Prostate gland (tissue), 2 donors: ENCODE measurements around the gene MGLL. TPM values are rescaled to one million over a fixed set of nuclear protein-coding genes. Genes with fewer than 3 reads are reported as not detected.

Source experiments
- DNase-seq: peaks from one replicate; pipeline ENCODE4 v3.0.0-alpha.2; 2019; ENCODE audit warnings: low spot score
- H3K27ac ChIP-seq, 2 donors: fragments of 200-600 bp; sonication (generic); 2 replicates each; pipeline ENCODE4 v1.5.1; 2017 to 2019
- H3K27me3 ChIP-seq: fragments of 200-600 bp; sonication (generic); replicated peaks from 2 replicates; pipeline ENCODE4 v1.5.1; 2019; ENCODE audit not compliant: insufficient read depth
- H3K36me3 ChIP-seq, 2 donors: fragments of 200-600 bp; sonication (generic); 1 replicate in 1 of 2; 2 replicates in 1 of 2; pipeline versions ENCODE4 v1.5.1 to v1.8.1; 2017 to 2019
- H3K4me1 ChIP-seq: fragments of 200-600 bp; sonication (generic); replicated peaks from 2 replicates; pipeline ENCODE4 v1.5.1; 2019
- H3K4me3 ChIP-seq, 2 donors: fragments of 200-600 bp; sonication (generic); 2 replicates each; pipeline ENCODE4 v1.5.1; 2017 to 2019
- H3K9me3 ChIP-seq: fragments of 200-600 bp; sonication (generic); 2 replicates; pipeline ENCODE4 v1.5.1; 2017
- CTCF ChIP-seq, 4 experiments: fragments of 200-600 bp in 2 of 4; fragments of 450-650 bp in 2 of 4; sonication (generic) in 2 of 4; IDR thresholded peaks; 1 replicate in 3 of 4; 2 replicates in 1 of 4; pipeline ENCODE4 v1.5.1; 2016 to 2019; ENCODE audit warnings: antibody characterized with exemption in 4 of 4, mild to moderate bottlenecking in 2 of 4, moderate library complexity in 2 of 4
- POLR2A ChIP-seq: fragments of 450-650 bp; IDR thresholded peaks from one replicate; pipeline ENCODE4 v1.6.1; 2016; ENCODE audit warnings: antibody characterized with exemption, mild to moderate bottlenecking
- POLR2AphosphoS5 ChIP-seq: sonication (generic); formaldehyde crosslinking; IDR thresholded peaks from one replicate; pipeline ENCODE4 v1.6.1; 2017; ENCODE audit warnings: antibody characterized with exemption
- WGBS: methylation state at CpG from one replicate; pipeline ENCODE4 v1.1.5; 2018; 5-methylcytosine and 5-hydroxymethylcytosine counted together
- intact Hi-C: fragments of 100-400 bp; cut with DNase I; formaldehyde crosslinking; loops from one replicate; pipeline ENCODE4 v1.14.2; 2022
- total RNA-seq, 2 donors: library from RNA; depleted of rRNA; stranded (reverse); fragments of >200 nt; gene quantifications; one replicate each; pipeline ENCODE4 v1.1.0, GENCODE V29; 2016

The MGLL gene
- total RNA-seq, 2 donors from 2014 or later = 20.0 to 31.8 TPM

GRCh38 chr3:127722091-127722784 lies 100.1 kb downstream of the MGLL start:
- Histone ChIP-seq H3K9me3 (no peaks in the 10 kb centered on the region), H3K36me3 (no peaks in the 10 kb centered on the region), H3K27ac (peak overlapping the region in 1 of 2 donors; percentile 47), H3K4me3 (no peak overlapping the region), H3K4me1 (peaks cover 3% of the 10 kb centered on the region), H3K27me3 (no peaks in the 10 kb centered on the region)
- DNase-seq = no peak
- no peak for TF ChIP-seq POLR2A
- no peak for TF ChIP-seq POLR2AphosphoS5
- TF ChIP-seq CTCF (IDR thresholded peaks at IDR 0.05) = no peak
- intact Hi-C loops = no loop called here
- WGBS = 49% methylated on average over 13 of the region's 13 CpGs

- H3K27ac ChIP-seq = peak overlapping the region in 1 of 2 donors; percentile 47
- peak; percentile 44 for DNase-seq
- no peak overlapping the region for H3K4me3 ChIP-seq
- H3K9me3 ChIP-seq = no peaks in the 10 kb centered on the region
- WGBS = 67% methylated on average over 17 of the region's 17 CpGs
- intact Hi-C loops = no loop called here
- TF ChIP-seq POLR2AphosphoS5 (no peak), POLR2A (no peak), CTCF (IDR thresholded peaks at IDR 0.05) (no peak)
- peaks cover 3% of the 10 kb centered on the region for H3K4me1 ChIP-seq
- H3K27me3 ChIP-seq = no peaks in the 10 kb centered on the region
- H3K36me3 ChIP-seq = no peaks in the 10 kb centered on the region
These were observed 101.1 kb downstream of the MGLL start for GRCh38 chr3:127720985-127721935.

GRCh38 chr3:127720161-127720823 lies 102.0 kb downstream of the MGLL start:
- DNase-seq = peak; percentile 40
- Histone ChIP-seq H3K36me3 (no peaks in the 10 kb centered on the region), H3K4me3 (no peak overlapping the region), H3K4me1 (peaks cover 3% of the 10 kb centered on the region), H3K27me3 (no peaks in the 10 kb centered on the region), H3K9me3 (no peaks in the 10 kb centered on the region), H3K27ac (peak overlapping the region in 1 of 2 donors; percentile 28)
- TF ChIP-seq POLR2AphosphoS5 (peak; percentile 52), CTCF (IDR thresholded peaks at IDR 0.05) (no peak)
- 75% methylated on average over 15 of the region's 15 CpGs for WGBS
- intact Hi-C loops = no loop called here

GRCh38 chr3:127719369-127719768 lies 102.9 kb downstream of the MGLL start:
- no peak for DNase-seq
- H3K4me1 ChIP-seq = peaks cover 3% of the 10 kb centered on the region
- 95% methylated on average over 8 of the region's 8 CpGs for WGBS

More at GRCh38 chr3:127719369-127719768, 102.9 kb downstream of the MGLL start:
- Histone ChIP-seq H3K9me3 (no peaks in the 10 kb centered on the region), H3K27ac (no peak overlapping the region), H3K27me3 (no peaks in the 10 kb centered on the region), H3K36me3 (no peaks in the 10 kb centered on the region), H3K4me3 (no peak overlapping the region)
- intact Hi-C loops = no loop called here
- TF ChIP-seq POLR2A (no peak), POLR2AphosphoS5 (no peak), CTCF (IDR thresholded peaks at IDR 0.05) (no peak)
